ACHN (cell line): ENCODE results near the gene PIGZ.

Source experiments
- DNase-seq: peaks from one replicate; pipeline ENCODE4 v3.0.0-alpha.2; 2015
- in situ Hi-C: cut with HindIII; loops from 2 replicates; pipeline ENCODE4 v1.10.0; 2017; ENCODE audit warnings: low sequenced_read_pairs, low pct_ligation_motif_present, low pct_unique_long_range_greater_than_20kb

Gene PIGZ, protein sequence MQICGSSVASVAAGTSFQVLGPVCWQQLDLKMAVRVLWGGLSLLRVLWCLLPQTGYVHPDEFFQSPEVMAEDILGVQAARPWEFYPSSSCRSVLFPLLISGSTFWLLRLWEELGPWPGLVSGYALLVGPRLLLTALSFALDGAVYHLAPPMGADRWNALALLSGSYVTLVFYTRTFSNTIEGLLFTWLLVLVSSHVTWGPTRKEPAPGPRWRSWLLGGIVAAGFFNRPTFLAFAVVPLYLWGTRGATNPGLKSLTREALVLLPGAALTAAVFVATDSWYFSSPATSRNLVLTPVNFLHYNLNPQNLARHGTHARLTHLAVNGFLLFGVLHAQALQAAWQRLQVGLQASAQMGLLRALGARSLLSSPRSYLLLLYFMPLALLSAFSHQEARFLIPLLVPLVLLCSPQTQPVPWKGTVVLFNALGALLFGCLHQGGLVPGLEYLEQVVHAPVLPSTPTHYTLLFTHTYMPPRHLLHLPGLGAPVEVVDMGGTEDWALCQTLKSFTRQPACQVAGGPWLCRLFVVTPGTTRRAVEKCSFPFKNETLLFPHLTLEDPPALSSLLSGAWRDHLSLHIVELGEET

GRCh38 chr3:196968233-196969133 is at the start of gene PIGZ:
Gene PIGZ, minus strand, starts transcription at chr3:196968833. Its CDS starts 16,802 bp downstream, at chr3:196952031.
- DNase-seq, result peak; percentile 24
- in situ Hi-C loops, result no loop called here

- no peak for DNase-seq
- in situ Hi-C loops, result no loop called here
These were observed 48.4 kb upstream of the PIGZ start for GRCh38 chr3:197017003-197017402.

- in situ Hi-C loops, result no loop called here
- no peak for DNase-seq
These were observed 47.4 kb upstream of the PIGZ start for GRCh38 chr3:197015790-197016736.

DNA sequence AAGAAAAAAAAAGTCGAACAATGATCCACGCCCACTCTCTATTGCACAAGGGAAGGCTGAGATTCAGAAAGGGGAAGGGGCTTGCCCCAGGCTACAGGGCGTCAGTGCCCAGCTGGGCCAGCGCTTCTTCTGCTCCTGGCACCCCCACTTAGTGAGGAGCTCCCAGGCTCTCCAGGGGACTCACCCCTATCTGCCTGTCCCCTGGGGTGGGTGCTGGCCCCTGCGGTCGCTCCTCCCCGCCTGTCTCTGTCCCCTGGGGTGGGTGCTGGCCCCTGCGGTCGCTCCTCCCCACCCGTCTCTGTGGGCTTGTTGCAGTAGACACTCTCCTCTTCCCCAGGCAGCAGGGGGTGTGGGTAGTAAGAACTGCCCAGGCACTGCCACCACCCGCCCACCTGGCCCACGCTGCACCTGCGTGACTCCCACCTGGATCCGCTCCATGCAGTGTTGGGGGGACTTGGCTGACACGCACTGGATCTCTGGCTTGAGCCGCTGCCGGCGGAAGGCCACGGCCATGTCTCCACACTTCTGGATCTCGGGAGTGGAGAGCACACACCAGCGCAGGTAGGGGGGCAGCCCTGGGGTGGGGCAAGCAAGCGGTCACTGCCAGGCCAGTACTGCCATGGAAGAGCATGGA is 46.4 kb upstream of the PIGZ start:
- DNase-seq, result no peak
- in situ Hi-C loops, result no loop called here

- in situ Hi-C loops, result no loop called here
- DNase-seq, result no peak
These were observed 45.4 kb upstream of the PIGZ start for GRCh38 chr3:197014024-197014423.

DNA sequence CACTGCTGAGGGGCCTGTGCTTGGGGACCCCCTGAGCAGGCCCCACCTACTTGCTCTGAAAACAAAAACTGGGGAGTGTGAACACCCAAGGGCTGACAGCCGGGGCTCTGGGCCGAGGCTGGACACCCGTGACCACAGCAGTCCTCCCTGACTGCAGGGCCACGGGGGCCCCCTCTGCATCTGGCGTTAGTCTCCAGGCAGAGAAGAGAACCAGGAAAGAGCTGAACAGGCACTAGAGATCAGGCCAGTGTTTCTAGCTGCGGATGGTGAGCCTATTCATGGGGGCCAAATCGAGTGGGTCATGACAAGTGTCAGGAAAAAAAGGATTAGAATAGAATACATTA is 43.9 kb upstream of the PIGZ start:
- in situ Hi-C loops, result no loop called here
- no peak for DNase-seq

- in situ Hi-C loops, result no loop called here
- DNase-seq, result no peak
These were observed 43.3 kb upstream of the PIGZ start for GRCh38 chr3:197011780-197012539.

GRCh38 chr3:197010556-197011351 is 42.1 kb upstream of the PIGZ start:
- DNase-seq, result no peak
- in situ Hi-C loops, result no loop called here

DNA sequence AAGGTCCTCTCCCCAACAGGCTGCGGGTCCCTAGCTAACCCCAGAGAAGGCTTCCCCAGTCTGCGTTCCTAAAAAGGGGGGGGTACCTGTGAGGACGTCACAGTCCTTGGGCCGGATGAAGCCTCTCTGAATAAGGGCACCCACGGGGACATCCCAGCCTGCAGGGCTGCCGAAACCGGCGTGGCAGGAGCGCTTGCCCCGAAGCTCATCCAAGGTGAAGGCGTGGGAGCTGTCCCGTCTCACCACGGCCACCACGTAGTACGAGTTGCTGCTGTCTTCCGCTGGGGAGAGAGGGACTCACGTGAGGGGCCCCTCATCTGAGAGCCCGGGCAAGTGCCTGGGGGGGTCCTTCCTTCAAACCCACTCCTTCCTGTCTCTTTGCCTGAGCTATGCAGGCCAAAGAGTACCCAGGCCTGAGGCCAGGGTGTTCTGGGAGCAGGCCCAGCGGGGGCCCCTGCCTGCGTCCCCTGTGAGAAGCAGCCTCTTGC is 40.9 kb upstream of the PIGZ start:
- no peak for DNase-seq
- in situ Hi-C loops, result no loop called here

DNA sequence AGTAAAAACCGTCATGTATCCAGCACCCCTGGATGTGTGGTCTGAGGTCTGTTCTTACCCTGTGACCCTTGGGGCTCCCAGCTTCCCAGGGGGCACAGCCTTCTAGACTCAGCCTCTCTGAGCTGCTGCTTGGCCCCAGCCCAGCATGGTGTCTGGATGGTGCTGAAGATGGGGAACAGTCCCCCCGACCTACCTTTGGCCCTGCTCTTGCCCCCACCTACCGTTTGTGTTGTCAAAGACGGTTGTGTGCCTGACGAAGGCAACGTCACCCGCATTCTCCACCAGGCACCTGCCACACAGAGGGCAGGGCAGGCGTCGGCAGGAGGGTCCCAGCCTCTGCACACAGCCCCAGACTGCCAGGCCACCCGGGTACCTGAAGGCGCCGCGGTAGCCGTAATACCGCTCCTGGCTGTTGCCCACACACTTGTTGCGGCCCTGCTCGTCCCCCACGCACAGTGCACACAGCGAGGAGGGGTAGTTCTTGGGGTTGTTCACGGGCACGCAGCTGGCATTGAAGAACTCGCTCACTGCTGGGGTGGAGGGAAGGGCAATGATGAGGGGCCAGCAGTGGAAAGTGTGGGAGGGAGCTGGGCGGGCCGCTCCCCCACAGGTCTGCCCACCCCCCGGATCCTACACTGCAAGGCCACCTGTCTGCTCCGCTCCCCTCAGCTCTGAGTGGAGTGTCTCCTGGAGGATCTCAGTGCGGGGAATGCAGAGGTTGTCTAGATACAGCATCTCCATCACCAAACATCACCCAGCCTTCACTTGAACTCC is 40.0 kb upstream of the PIGZ start:
- DNase-seq, result no peak
- in situ Hi-C loops, result no loop called here

DNA sequence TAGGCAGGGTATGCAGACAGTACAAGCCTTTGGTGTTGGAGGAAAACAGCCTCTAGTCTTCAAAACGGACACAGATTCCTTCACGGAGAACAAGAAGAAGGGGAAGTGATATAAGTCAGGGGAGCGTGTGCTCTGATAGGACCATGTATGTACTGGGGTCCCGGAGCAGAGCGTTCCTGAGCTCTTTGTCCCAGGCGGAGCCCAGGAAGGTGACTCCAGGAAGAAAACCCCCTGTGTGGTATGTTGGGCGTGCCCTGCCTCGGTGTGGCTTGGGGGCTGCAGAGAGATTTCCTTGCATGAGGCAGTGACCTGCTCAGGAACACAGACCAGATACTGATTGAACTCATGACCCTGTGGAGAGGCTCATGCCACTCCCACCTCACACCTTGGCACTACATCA is 39.3 kb upstream of the PIGZ start:
- DNase-seq, result no peak
- in situ Hi-C loops, result no loop called here

GRCh38 chr3:197007296-197007940 is 38.8 kb upstream of the PIGZ start:
- DNase-seq, result no peak
- in situ Hi-C loops, result no loop called here

- no peak for DNase-seq
- in situ Hi-C loops, result no loop called here
These were observed 38.2 kb upstream of the PIGZ start for GRCh38 chr3:197006860-197007259.

GRCh38 chr3:197006446-197006845 is 37.8 kb upstream of the PIGZ start:
- DNase-seq, result no peak
- in situ Hi-C loops, result no loop called here
